Effector memory CD4-positive, alpha-beta T cell (primary cell): ENCODE measurements around the gene SLC6A5.

Source experiments
- DNase-seq, 3 donors: peaks; one replicate each; pipeline ENCODE4 v3.0.0-alpha.2; 2020
- H3K27ac ChIP-seq: 2 replicates; pipeline ENCODE4 v1.7.0; 2013; ENCODE audit warnings: mild to moderate bottlenecking, low read length, moderate library complexity; ENCODE audit not compliant: insufficient read depth, poor library complexity, severe bottlenecking
- H3K27me3 ChIP-seq: replicated peaks from 2 replicates; pipeline ENCODE4 v1.7.0; 2013; ENCODE audit warnings: mild to moderate bottlenecking, low read length; ENCODE audit not compliant: insufficient read depth, control insufficient read depth, poor library complexity, severe bottlenecking
- H3K36me3 ChIP-seq: 2 replicates; pipeline ENCODE4 v1.7.0; 2013; ENCODE audit warnings: mild to moderate bottlenecking, low read length, moderate library complexity; ENCODE audit not compliant: control insufficient read depth, insufficient read depth
- H3K4me1 ChIP-seq: 2 replicates; pipeline ENCODE4 v1.7.0; 2013; ENCODE audit warnings: low read length, mild to moderate bottlenecking; ENCODE audit not compliant: control insufficient read depth, insufficient read depth, poor library complexity, severe bottlenecking
- H3K4me3 ChIP-seq: 2 replicates; pipeline ENCODE4 v1.7.0; 2013; ENCODE audit warnings: low read length, low read depth, mild to moderate bottlenecking; ENCODE audit not compliant: insufficient read depth, poor library complexity, severe bottlenecking
- H3K9me3 ChIP-seq: 2 replicates; pipeline ENCODE4 v1.7.0; 2013; ENCODE audit warnings: mild to moderate bottlenecking, low read length, moderate library complexity; ENCODE audit not compliant: control insufficient read depth

Gene SLC6A5

GRCh38 chr11:20620988-20621387 is 21.6 kb downstream of the SLC6A5 start:
- Histone ChIP-seq H3K36me3 (no peaks in the 10 kb centered on the region), H3K27me3 (no peaks in the 10 kb centered on the region), H3K4me1 (no peaks in the 10 kb centered on the region), H3K4me3 (no peak overlapping the region), H3K9me3 (no peaks in the 10 kb centered on the region), H3K27ac (no peak overlapping the region)
- DNase-seq: no peak

GRCh38 chr11:20621679-20622078 is 22.3 kb downstream of the SLC6A5 start:
- no peak overlapping the region for H3K4me3 ChIP-seq
- no peaks in the 10 kb centered on the region for H3K36me3 ChIP-seq
- no peak overlapping the region for H3K27ac ChIP-seq
- peaks cover 2% of the 10 kb centered on the region for H3K27me3 ChIP-seq
- H3K9me3 ChIP-seq: no peaks in the 10 kb centered on the region
- DNase-seq: no peak
- H3K4me1 ChIP-seq: no peaks in the 10 kb centered on the region

- Histone ChIP-seq H3K27me3 (peaks cover 2% of the 10 kb centered on the region), H3K4me1 (no peaks in the 10 kb centered on the region)
- no peak for DNase-seq
These were observed 23.8 kb downstream of the SLC6A5 start for GRCh38 chr11:20623252-20623651.

GRCh38 chr11:20626279-20626678 is 26.9 kb downstream of the SLC6A5 start:
- H3K4me1 ChIP-seq: no peaks in the 10 kb centered on the region
- no peaks in the 10 kb centered on the region for H3K9me3 ChIP-seq
- H3K36me3 ChIP-seq: no peaks in the 10 kb centered on the region
- H3K27me3 ChIP-seq: peaks cover 2% of the 10 kb centered on the region
- no peak overlapping the region for H3K4me3 ChIP-seq
- no peak for DNase-seq
- no peak overlapping the region for H3K27ac ChIP-seq

More at GRCh38 chr11:20623252-20623651, 23.8 kb downstream of the SLC6A5 start:
- Histone ChIP-seq H3K4me3 (no peak overlapping the region), H3K27ac (no peak overlapping the region), H3K9me3 (no peaks in the 10 kb centered on the region), H3K36me3 (no peaks in the 10 kb centered on the region)

- no peaks in the 10 kb centered on the region for H3K4me1 ChIP-seq
- H3K27ac ChIP-seq: no peak overlapping the region
- no peak for DNase-seq
- peaks cover 2% of the 10 kb centered on the region for H3K27me3 ChIP-seq
- H3K9me3 ChIP-seq: no peaks in the 10 kb centered on the region
- H3K36me3 ChIP-seq: no peaks in the 10 kb centered on the region
- H3K4me3 ChIP-seq: no peak overlapping the region
These were observed 27.6 kb downstream of the SLC6A5 start for GRCh38 chr11:20627026-20627425.

- no peak for DNase-seq
- Histone ChIP-seq H3K27ac (no peak overlapping the region), H3K4me1 (no peaks in the 10 kb centered on the region), H3K4me3 (no peak overlapping the region), H3K27me3 (peaks cover 2% of the 10 kb centered on the region), H3K36me3 (no peaks in the 10 kb centered on the region), H3K9me3 (no peaks in the 10 kb centered on the region)
These were observed 28.3 kb downstream of the SLC6A5 start for GRCh38 chr11:20627701-20628100.

- Histone ChIP-seq H3K4me3 (no peak overlapping the region), H3K4me1 (no peaks in the 10 kb centered on the region), H3K9me3 (no peaks in the 10 kb centered on the region), H3K27ac (no peak overlapping the region), H3K27me3 (peaks cover 1% of the 10 kb centered on the region), H3K36me3 (no peaks in the 10 kb centered on the region)
- no peak for DNase-seq
These were observed 32.2 kb downstream of the SLC6A5 start for GRCh38 chr11:20631519-20632168.

GRCh38 chr11:20632169-20632532 is 32.7 kb downstream of the SLC6A5 start:
- Histone ChIP-seq H3K4me1 (no peaks in the 10 kb centered on the region), H3K9me3 (no peaks in the 10 kb centered on the region), H3K36me3 (no peaks in the 10 kb centered on the region), H3K27me3 (no peaks in the 10 kb centered on the region), H3K27ac (no peak overlapping the region), H3K4me3 (no peak overlapping the region)
- no peak for DNase-seq

GRCh38 chr11:20634044-20634443 is 34.6 kb downstream of the SLC6A5 start:
- H3K9me3 ChIP-seq: no peaks in the 10 kb centered on the region
- DNase-seq: no peak
- H3K4me1 ChIP-seq: no peaks in the 10 kb centered on the region
- no peak overlapping the region for H3K27ac ChIP-seq
- no peaks in the 10 kb centered on the region for H3K36me3 ChIP-seq
- H3K4me3 ChIP-seq: no peak overlapping the region
- H3K27me3 ChIP-seq: no peaks in the 10 kb centered on the region

GRCh38 chr11:20634781-20635180 is 35.4 kb downstream of the SLC6A5 start:
- H3K36me3 ChIP-seq: no peaks in the 10 kb centered on the region
- no peak for DNase-seq
- H3K27me3 ChIP-seq: no peaks in the 10 kb centered on the region
- H3K4me3 ChIP-seq: no peak overlapping the region
- H3K9me3 ChIP-seq: no peaks in the 10 kb centered on the region
- no peaks in the 10 kb centered on the region for H3K4me1 ChIP-seq
- H3K27ac ChIP-seq: no peak overlapping the region
